ENCODE results near the gene SDK2.

Gene SDK2

DNA sequence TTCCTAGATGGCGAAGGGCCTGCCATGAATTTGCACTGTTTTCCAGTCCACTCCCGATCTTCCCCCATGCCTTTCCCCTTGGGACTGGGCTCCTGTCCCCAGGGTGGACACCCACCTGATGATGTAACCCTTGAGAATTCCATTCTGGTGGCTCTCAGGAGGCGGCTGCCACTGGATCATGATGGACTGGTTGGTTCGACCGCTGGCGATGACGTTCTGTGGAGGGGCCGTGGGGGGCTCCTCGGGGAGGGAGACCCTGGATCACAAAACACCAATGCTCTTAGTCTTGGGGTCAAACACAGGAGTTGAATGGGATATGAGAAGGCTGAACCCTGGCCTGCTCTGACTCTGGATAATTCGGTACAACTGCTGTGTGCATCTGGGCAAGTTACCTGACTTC is 225.2 kb downstream of the SDK2 start:
- H3K4me3 ChIP-seq (ENCODE audit: low read depth, low read length) = no peak overlapping the region
- no peak for TF ChIP-seq CTCF (IDR thresholded peaks at IDR 0.05; ENCODE audit: low read depth, low read length)
- no peak for DNase-seq (ENCODE audit: low read depth, low spot score)
- in situ Hi-C loops (cut with HindIII; ENCODE audit: low sequenced_read_pairs) = no loop called here

GRCh38 chr17:73415782-73416181 is 228.5 kb downstream of the SDK2 start:
- no peak overlapping the region for H3K4me3 ChIP-seq (ENCODE audit: low read depth, low read length)
- DNase-seq (ENCODE audit: low read depth, low spot score) = no peak
- no peak for TF ChIP-seq CTCF (IDR thresholded peaks at IDR 0.05; ENCODE audit: low read depth, low read length)
- in situ Hi-C loops (cut with HindIII; ENCODE audit: low sequenced_read_pairs) = no loop called here

- no peak overlapping the region for H3K4me3 ChIP-seq (ENCODE audit: low read depth, low read length)
- no peak for DNase-seq (ENCODE audit: low read depth, low spot score)
- in situ Hi-C loops (cut with HindIII; ENCODE audit: low sequenced_read_pairs) = no loop called here
Observed at GRCh38 chr17:73414171-73414955, 229.9 kb downstream of the SDK2 start.

DNA sequence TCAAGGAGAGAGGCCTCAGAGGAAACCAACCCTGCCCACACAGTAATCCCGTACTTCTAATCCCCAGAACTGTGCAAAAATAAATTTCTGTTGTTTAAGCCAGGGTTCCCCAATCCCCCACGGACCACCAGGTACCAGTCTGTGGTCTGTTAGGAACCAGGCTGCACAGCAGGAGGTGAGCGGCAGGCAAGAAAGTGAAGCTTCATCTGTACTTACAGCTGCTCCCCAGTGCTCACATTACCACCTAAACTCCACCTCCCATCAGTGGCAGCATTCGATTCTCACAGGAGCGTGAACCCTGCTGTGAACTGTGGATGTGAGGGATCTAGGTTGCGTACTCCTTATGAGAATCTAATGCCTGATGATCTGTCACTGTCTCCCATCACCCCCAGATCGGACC is 231.3 kb downstream of the SDK2 start:
- in situ Hi-C loops (cut with HindIII; ENCODE audit: low sequenced_read_pairs) = no loop called here
- H3K4me3 ChIP-seq (ENCODE audit: low read depth, low read length) = no peak overlapping the region
- no peak for TF ChIP-seq CTCF (IDR thresholded peaks at IDR 0.05; ENCODE audit: low read depth, low read length)
- DNase-seq (ENCODE audit: low read depth, low spot score) = no peak

More at GRCh38 chr17:73414171-73414955, 229.9 kb downstream of the SDK2 start:
- no peak for TF ChIP-seq CTCF (IDR thresholded peaks at IDR 0.05; ENCODE audit: low read depth, low read length)

DNA sequence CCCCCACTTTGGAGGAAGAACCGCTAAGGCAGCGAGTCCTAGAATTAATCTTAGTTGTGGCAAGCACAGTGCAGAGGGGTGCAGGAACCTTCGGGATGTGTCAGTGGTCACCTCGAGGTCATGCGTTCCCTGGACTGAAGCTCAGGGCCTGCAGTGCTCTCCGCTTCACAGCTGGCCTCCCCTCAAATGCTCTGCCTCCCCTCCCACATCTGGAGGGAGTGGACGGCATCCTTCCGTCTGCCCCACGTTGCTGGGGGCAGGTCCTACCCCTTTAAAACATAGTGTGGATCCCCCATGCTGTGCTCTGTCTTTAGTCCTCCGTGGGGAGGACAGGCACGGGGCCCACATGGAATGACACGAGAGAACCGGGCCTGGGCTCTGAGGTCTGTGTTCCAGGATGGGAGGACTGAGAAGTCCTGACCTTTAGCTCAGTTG is 232.9 kb downstream of the SDK2 start:
- no peak overlapping the region for H3K4me3 ChIP-seq (ENCODE audit: low read depth, low read length)
- DNase-seq (ENCODE audit: low read depth, low spot score) = no peak
- TF ChIP-seq CTCF (IDR thresholded peaks at IDR 0.05; ENCODE audit: low read depth, low read length) = no peak
- in situ Hi-C loops (cut with HindIII; ENCODE audit: low sequenced_read_pairs) = no loop called here

DNA sequence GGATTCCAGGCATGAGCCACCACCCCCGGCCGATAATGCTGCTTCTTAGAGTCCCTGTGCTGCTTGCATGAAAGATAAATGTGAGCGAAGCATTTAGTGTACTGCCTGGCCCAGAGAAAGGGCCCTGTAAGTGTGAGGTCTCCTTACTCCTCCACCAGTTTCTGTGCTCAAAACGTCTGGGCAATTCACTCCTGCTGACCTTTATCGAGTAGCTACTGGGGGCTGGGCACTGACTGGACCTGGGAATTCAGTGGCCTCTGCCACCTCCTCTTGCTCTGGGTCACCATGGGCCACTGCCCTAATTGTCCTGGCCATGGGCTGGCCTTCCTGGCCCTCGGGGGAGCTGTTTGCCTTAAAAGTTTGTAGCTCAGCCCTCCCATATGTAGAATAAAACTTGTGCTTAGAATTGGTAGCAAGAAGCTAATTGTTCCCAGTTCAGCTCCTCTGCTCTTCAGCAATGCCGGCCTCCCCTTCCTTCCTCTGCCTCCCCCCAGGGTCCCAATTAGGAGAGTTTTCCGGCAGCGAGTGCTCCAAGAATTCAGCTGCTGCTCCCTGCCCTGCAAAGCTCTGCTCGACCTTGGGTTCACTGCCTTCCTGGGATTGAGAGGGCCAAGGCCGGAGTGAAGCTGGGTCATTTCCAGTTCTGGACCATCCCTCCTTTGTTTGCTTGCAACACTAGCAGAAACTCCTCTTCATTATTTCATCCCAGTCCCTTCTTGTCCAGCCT is 233.5 kb downstream of the SDK2 start:
- no peak for TF ChIP-seq CTCF (IDR thresholded peaks at IDR 0.05; ENCODE audit: low read depth, low read length)
- in situ Hi-C loops (cut with HindIII; ENCODE audit: low sequenced_read_pairs) = no loop called here
- DNase-seq (ENCODE audit: low read depth, low spot score) = no peak
- H3K4me3 ChIP-seq (ENCODE audit: low read depth, low read length) = no peak overlapping the region

All from astrocyte of the spinal cord (primary cell).